Sciatic nerve (tissue), 1 donor: Measurements from ENCODE around the gene MAD1L1. TPM values are rescaled to one million over a fixed set of nuclear protein-coding genes. Genes with fewer than 3 reads are reported as not detected.

Experiments used
- microRNA-seq: library from miRNA; unstranded; fragments of <30 nt; microRNA quantifications from one replicate; pipeline ENCODE4 v1.2.0, GENCODE V29; 2020
- total RNA-seq: library from RNA; stranded (reverse); fragmentation: NEBNext Ultra II Directional; extraction: Animal tissue kit (Norgen Biotek cat#: 25700); gene quantifications from one replicate; pipeline ENCODE4 v1.2.1, GENCODE V29; 2021
- donor health status: DM: no; HTN: no; CAD: no.

The MAD1L1 gene
- total RNA-seq, 1 donor from 2014 or later, result 42.1 TPM

Small RNAs within 50 kb of the gene (microRNA-seq; reads per million reads assigned to microRNA genes)
- not detected for gene MIR4655
- gene MIR6836, result not detected

Other genes with a start within 250 kb of the MAD1L1 start
- 12.9 TPM for gene MRM2, start 9.3 kb upstream of the MAD1L1 start, total RNA-seq
- gene NUDT1, start 9.3 kb upstream of the MAD1L1 start, total RNA-seq, result 11.5 TPM
- gene SNX8, start 81.5 kb upstream of the MAD1L1 start, total RNA-seq, result 25.9 TPM
- 93.6 TPM for gene EIF3B, start 121.9 kb upstream of the MAD1L1 start, total RNA-seq
- 30.7 TPM for gene CHST12, start 170.7 kb upstream of the MAD1L1 start, total RNA-seq
- gene GRIFIN, start 243.5 kb upstream of the MAD1L1 start, total RNA-seq, result not detected